NCI-H128 (cell line): ENCODE measurements around the gene CHRNB4.
"Not testable (repeated sequence)": the region's sequence is repeated elsewhere in the genome, so short reads cannot be mapped to it uniquely, and the experiment has no call there.

ENCODE experiments used
- DNase-seq: peaks from one replicate; lab custom pipeline; 2025; ENCODE audit not compliant: unreplicated experiment; lab: John Stamatoyannopoulos, UW

Gene CHRNB4

DNA sequence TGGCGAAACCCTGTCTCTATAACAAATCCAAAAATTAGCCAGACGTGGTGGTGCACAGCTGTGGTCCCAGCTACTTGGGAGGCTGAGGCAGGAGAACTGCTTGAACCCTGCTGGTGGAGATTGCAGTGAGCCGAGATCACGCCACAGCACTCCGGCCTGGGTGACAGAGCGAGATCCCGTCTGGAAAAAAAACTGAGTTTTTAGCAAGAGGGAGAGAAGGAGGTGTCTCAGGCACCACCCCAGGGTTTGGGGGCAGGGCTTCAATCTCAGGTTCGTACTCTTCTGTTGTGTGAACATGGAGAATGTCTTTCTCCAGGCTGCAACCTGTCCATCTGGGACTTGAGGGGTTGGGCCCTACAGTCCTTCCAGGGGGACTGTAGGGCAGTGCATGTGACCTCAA is 22.9 kb downstream of the CHRNB4 start:
- no peak for DNase-seq

- no peak for DNase-seq
Observed at GRCh38 chr15:78617516-78617915, 23.5 kb downstream of the CHRNB4 start.

- DNase-seq = no peak
Observed at GRCh38 chr15:78617076-78617475, 23.9 kb downstream of the CHRNB4 start.

- DNase-seq = no peak
Observed at GRCh38 chr15:78616506-78616905, 24.5 kb downstream of the CHRNB4 start.

DNA sequence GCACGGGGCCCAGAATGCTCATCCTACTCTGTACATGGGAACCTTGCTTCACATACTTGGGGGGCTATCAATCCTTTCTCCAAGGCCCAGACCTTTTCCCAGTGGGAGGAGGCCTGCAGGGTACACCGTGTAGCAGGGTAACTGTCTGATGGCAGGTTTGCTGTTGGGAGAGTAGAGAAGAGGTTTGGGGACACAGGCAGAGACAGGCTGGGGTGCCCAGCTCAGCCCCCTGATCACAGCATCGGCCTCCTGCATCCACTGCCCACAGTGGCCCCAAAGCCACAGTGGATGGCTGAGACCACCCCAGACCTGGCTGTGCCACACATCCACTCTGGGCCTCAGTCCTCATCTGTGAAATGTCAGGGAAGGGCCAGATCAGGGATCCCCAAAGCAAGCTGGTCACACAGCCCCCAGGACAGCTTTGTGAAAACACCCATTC is 25.8 kb downstream of the CHRNB4 start:
- DNase-seq = no peak

DNA sequence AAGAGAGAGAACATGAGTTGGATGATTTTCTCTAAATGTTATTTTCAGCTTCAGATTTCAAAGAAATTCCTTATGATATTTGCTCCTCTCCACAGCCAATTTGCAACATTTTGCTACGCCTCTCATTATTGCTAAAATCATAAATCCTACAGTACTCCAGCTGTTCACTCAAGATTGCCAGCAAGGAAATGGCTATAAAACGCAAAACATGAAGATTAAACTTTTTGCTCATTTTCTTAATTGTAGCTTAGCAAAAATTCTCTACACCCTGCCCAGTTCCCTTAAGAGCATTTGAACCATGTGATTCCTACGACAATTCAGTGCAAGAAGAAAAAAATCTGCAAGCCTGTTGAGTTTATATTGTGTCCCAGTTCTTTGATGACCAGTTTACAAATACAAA is 27.0 kb downstream of the CHRNB4 start:
- DNase-seq = no peak

DNA sequence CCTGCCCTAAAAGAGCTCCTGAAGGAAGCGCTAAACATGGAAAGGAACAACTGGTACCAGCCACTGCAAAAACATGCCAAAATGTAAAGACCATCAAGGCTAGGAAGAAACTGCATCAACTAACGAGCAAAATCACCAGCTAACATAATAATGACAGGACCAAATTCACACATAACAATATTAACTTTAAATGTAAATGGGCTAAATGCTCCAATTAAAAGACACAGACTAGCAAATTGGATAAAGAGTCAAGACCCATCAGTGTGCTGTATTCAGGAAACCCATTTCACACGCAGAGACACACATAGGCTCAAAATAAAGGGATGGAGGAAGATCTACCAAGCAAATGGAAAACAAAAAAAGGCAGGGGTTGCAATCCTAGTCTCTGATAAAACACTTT is 31.5 kb downstream of the CHRNB4 start:
- DNase-seq = not testable (repeated sequence)

- DNase-seq = no peak
Observed at GRCh38 chr15:78605680-78606079, 35.3 kb downstream of the CHRNB4 start.

GRCh38 chr15:78605201-78605600 is 35.8 kb downstream of the CHRNB4 start:
- DNase-seq = no peak

DNA sequence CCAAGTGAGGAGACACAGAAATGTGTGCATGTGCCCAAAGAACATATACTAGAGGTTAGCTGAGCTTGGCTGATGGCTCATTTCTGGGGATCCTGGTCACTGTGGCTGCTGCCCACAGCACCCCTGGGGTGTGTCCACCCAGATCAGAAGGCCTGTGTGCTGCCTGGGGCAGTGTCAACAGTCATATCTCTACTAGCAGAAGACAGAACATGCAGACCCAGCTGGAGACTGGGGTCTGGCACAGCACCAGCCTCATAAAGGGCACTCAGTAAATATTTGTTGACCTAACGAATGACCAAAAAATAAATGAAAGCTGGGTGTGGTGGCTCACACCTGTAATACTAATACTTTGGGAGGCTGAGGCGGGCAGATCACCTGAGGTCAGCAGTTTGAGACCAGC is 36.6 kb downstream of the CHRNB4 start:
- no peak for DNase-seq

- DNase-seq = no peak
Observed at GRCh38 chr15:78603467-78603866, 37.5 kb downstream of the CHRNB4 start.

- no peak for DNase-seq
Observed at GRCh38 chr15:78599189-78599588, 41.8 kb downstream of the CHRNB4 start.

DNA sequence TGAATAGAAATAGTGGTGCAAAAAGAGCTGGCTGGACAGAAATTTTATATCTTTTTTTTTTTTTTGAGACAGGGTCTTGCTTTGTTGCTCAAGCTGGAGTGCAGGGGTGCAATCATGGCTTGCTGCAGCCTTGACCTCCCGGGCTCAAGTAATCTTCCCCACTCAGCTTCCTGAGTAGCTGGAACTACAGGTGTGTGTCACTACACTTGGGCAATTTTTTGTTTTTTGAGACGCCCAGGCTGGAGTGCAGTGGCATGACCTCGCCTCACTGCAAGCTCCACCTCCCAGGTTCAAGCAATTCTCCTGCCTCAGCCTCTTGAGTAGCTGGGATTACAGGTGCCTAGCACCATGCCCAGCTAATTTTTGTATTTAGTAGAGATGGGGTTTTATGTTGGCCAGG is 42.7 kb downstream of the CHRNB4 start:
- no peak for DNase-seq

DNA sequence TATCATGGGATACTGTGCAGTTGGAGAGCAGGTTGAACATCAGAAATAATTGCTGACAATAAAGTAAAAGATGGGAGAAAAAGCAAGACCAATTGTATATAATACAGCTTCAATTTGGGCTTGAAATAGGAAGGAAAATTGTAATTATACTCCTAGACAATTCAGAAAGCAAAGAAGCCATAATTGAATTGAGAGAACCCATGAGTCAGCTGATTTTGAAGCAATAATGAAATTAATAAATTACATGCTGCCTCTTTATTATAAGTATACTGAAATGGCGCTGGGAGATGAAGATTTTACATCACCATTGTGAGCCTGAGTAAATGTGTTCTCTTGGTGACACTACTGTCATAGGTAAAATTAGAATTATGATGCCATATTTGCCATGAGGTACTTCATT is 43.4 kb downstream of the CHRNB4 start:
- no peak for DNase-seq

DNA sequence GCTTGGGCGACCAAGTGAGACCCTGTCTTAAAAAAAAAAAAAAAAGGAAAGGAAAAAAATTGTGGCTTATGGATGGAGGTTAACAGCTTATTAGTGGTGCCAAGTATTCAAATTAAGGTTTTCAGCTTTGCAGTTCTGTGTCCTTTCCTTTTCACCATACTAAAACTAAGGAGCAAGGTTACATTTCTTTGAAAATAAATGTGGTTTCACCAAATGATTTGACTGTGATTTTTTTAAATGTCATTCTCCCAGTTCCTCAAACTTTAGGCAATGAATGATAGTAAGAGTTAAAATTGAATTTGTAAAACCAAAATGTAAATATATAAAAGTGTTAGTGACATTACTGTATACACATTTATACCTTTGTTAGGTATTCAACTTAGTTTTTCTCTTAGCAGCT is 66.1 kb downstream of the CHRNB4 start:
- DNase-seq = no peak
